ENCODE results near the gene DOCK4.

GRCh38 chr7:111762799-111763198 is 443.4 kb downstream of the DOCK4 start:
- TF ChIP-seq RELA (CRISPR knock-in tag; IDR thresholded peaks at IDR 0.05; ENCODE audit: borderline replicate concordance) (no peak), CTCF (IDR thresholded peaks at IDR 0.05) (no peak), HMGXB4 (CRISPR knock-in tag; IDR thresholded peaks at IDR 0.05) (no peak), ATF2 (CRISPR knock-in tag; IDR thresholded peaks at IDR 0.05; ENCODE audit: borderline replicate concordance, low read depth) (no peak), MXD4 (CRISPR knock-in tag; IDR thresholded peaks at IDR 0.05; ENCODE audit: borderline replicate concordance) (no peak), FOXP4 (CRISPR knock-in tag; IDR thresholded peaks at IDR 0.05) (no peak), CREB1 (CRISPR knock-in tag; IDR thresholded peaks at IDR 0.05) (no peak), E2F1 (CRISPR knock-in tag; IDR thresholded peaks at IDR 0.05) (no peak), NFYB (CRISPR knock-in tag; conservative IDR thresholded peaks at IDR 0.05; ENCODE audit: low read depth) (no peak), TP53 (CRISPR knock-in tag; IDR thresholded peaks at IDR 0.05) (no peak), NR3C1 (CRISPR knock-in tag; conservative IDR thresholded peaks at IDR 0.05; ENCODE audit: low read depth) (no peak)
